ENCODE results near the gene ANKRD13C.
A peak's percentile ranks its signal among the peaks of the same experiment; 100 is the strongest.
"Not testable (repeated sequence)": the region's sequence is repeated elsewhere in the genome, so short reads cannot be mapped to it uniquely, and the experiment has no call there.

Gene ANKRD13C

DNA sequence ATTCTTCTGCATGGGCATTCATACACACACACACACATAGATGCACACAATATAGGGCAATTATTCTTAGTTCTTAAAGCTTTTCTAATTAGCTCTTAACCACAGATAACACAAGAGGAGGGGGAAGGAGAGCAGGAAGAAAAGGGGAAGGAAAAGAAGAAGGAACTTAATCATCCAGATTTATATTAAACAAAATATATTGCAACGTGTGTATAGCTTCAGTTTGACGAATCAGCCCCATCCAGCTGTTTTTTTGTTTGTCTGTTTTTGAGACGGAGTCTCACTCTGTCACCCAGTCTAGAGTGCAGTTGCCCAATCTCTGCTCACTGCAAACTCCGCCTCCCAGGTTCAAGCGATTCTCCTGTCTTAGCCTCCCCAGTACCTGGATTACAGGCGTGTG, 21.7 kb upstream of the ANKRD13C start:
- H3K4me3 ChIP-seq (replicated peaks in 1 of 2; ENCODE audit: low read depth in 2 of 2, low read length in 2 of 2) = no peak overlapping the region
- TF ChIP-seq, protein P1, sequence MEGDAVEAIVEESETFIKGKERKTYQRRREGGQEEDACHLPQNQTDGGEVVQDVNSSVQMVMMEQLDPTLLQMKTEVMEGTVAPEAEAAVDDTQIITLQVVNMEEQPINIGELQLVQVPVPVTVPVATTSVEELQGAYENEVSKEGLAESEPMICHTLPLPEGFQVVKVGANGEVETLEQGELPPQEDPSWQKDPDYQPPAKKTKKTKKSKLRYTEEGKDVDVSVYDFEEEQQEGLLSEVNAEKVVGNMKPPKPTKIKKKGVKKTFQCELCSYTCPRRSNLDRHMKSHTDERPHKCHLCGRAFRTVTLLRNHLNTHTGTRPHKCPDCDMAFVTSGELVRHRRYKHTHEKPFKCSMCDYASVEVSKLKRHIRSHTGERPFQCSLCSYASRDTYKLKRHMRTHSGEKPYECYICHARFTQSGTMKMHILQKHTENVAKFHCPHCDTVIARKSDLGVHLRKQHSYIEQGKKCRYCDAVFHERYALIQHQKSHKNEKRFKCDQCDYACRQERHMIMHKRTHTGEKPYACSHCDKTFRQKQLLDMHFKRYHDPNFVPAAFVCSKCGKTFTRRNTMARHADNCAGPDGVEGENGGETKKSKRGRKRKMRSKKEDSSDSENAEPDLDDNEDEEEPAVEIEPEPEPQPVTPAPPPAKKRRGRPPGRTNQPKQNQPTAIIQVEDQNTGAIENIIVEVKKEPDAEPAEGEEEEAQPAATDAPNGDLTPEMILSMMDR (IDR thresholded peaks at IDR 0.05; ENCODE audit: low read depth, low read length) = no peak
- DNase-seq (ENCODE audit: low read depth in 2 of 2) = no peak

- H3K4me3 ChIP-seq (replicated peaks in 1 of 2; ENCODE audit: low read depth in 2 of 2, low read length in 2 of 2); DNase-seq (ENCODE audit: low read depth in 2 of 2): not testable (repeated sequence)
Observed at GRCh38 chr1:70373580-70373979, 19.1 kb upstream of the ANKRD13C start.

- TF ChIP-seq, protein P1 (IDR thresholded peaks at IDR 0.05; ENCODE audit: low read depth, low read length) = no peak
- no peak for DNase-seq (ENCODE audit: low read depth in 2 of 2)
Observed at GRCh38 chr1:70372426-70372825, 17.9 kb upstream of the ANKRD13C start.

DNA sequence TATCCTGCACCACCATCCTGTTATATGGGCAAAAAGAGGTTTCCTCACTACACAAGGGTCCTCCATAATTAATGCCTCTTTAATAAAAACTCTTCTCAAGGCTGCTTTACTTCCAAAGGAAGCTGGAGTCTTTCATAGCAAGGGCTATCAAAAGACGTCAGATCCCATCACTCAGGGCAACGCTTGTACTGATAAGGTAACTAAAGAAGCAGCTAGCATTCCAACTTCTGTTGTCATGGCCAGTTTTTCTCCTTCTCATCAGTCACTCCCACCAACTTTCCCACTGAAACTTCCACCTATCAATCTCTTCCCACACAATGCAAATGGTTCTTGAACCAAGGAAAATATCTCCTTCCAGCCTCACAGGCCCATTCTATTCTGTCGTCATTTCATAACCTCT, 17.1 kb upstream of the ANKRD13C start:
- not testable (repeated sequence) for H3K4me3 ChIP-seq (replicated peaks in 1 of 2; ENCODE audit: low read depth in 2 of 2, low read length in 2 of 2); DNase-seq (ENCODE audit: low read depth in 2 of 2)

More at GRCh38 chr1:70372426-70372825, 17.9 kb upstream of the ANKRD13C start:
- no peak overlapping the region for H3K4me3 ChIP-seq (replicated peaks in 1 of 2; ENCODE audit: low read depth in 2 of 2, low read length in 2 of 2)

GRCh38 chr1:70367397-70367796, 12.9 kb upstream of the ANKRD13C start:
- not testable (repeated sequence) for DNase-seq (ENCODE audit: low read depth in 2 of 2); H3K4me3 ChIP-seq (replicated peaks in 1 of 2; ENCODE audit: low read depth in 2 of 2, low read length in 2 of 2)

DNA sequence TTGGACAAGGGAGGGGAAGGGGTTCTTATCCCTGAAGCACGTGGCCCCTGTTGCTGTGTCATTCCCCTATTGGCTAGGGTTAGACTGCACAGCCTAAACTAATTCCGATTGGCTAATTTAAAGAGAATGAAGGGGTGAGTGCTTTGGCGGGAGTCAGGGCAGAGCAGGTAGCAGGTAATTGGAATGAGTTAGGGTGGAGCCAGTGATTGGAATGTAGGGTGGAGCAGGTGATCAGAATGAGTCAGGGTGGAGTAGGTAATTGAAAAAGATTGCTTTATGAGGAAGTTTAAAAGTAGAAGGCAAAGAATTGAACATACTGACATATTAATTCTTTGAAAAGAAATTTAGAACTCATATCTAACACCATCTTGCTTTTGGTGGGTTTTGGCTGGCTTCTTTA, 12.5 kb upstream of the ANKRD13C start:
- not testable (repeated sequence) for H3K4me3 ChIP-seq (replicated peaks in 1 of 2; ENCODE audit: low read depth in 2 of 2, low read length in 2 of 2); DNase-seq (ENCODE audit: low read depth in 2 of 2)

GRCh38 chr1:70366425-70366952, 12.0 kb upstream of the ANKRD13C start:
- H3K4me3 ChIP-seq (replicated peaks in 1 of 2; ENCODE audit: low read depth in 2 of 2, low read length in 2 of 2); DNase-seq (ENCODE audit: low read depth in 2 of 2): not testable (repeated sequence)

GRCh38 chr1:70364439-70364838, 9.9 kb upstream of the ANKRD13C start:
- TF ChIP-seq, protein P1 (IDR thresholded peaks at IDR 0.05; ENCODE audit: low read depth, low read length) = no peak
- DNase-seq (ENCODE audit: low read depth in 2 of 2) = no peak
- no peak overlapping the region for H3K4me3 ChIP-seq (replicated peaks in 1 of 2; ENCODE audit: low read depth in 2 of 2, low read length in 2 of 2)

DNA sequence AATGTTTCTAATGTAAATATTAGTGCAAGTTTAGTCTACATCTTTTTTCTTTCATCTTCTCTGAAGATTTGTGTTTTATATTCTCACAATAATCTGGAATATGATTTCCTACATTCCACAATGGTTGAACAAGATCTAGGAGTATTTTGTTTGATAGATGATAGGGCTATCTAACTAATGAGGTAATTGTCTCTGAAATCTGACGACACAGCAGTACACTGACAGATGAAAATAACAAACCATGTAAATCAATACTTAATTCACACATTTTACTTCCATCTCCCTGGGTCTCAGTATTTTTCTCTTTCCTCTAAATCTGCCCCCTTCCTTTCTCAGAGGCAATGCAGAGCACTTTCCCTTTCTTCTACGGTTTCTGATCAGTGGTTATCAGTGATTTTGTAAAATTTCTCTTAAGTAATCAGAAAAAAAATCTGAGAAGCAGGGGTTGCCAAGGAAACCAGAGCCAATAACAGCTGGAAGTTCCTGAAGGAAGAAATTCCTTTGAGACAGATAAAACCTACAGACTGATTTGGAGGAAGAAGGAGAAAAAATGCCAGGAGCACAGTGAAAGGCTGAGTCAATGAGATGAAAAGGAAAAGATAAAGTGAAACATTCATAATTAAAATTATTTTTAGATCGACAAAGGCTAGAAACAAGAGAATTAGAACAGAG, 7.3 kb upstream of the ANKRD13C start:
- TF ChIP-seq, protein P1 (IDR thresholded peaks at IDR 0.05; ENCODE audit: low read depth, low read length) = no peak
- no peak overlapping the region for H3K4me3 ChIP-seq (replicated peaks in 1 of 2; ENCODE audit: low read depth in 2 of 2, low read length in 2 of 2)
- DNase-seq (ENCODE audit: low read depth in 2 of 2) = peak; percentile 31 to 71

Data from cardiac fibroblast (primary cell).